ENCODE results near the gene FGF9. TPM values are rescaled to one million over a fixed set of nuclear protein-coding genes. Genes with fewer than 3 reads are reported as not detected.
A peak's percentile ranks its signal among the peaks of the same experiment; 100 is the strongest.

The FGF9 gene
- total RNA-seq, 1 experiment from 2014 or later, result 0.11 TPM

DNA sequence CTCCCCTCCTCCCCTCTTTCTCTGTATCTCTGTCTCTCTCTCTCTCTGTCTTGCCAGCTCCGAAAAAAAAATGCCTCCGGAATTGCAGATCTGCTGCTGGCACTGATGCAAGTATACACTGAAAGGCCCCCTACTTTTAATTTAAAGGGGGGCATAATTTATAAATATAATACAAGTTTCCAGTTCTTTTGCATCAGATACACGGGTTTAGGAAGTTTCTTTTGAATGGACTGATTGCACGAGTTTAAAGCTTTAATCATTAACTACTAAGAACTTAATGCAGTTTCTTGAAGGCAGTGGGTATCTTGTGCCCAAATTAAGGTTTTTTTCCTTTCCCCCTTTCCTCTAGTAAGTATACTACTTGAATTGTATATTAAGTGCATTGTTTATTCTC lies 1.4 kb downstream of the FGF9 start:
- Histone ChIP-seq H4K20me1 (ENCODE audit: insufficient read depth, low read depth, low read length) (no peaks in the 10 kb centered on the region), H3K27ac (ENCODE audit: low read length) (no peak overlapping the region), H2AFZ (ENCODE audit: low read length) (no peak overlapping the region), H3K27me3 (ENCODE audit: low read length) (no peaks in the 10 kb centered on the region), H3K9me3 (ENCODE audit: low read length) (no peaks in the 10 kb centered on the region), H3K9ac (ENCODE audit: low read length) (no peak overlapping the region), H3K79me2 (ENCODE audit: low read length) (no peaks in the 10 kb centered on the region), H3K9me2 (replicated peaks; ENCODE audit: insufficient read depth, low read length) (no peaks in the 10 kb centered on the region), H3K36me3 (ENCODE audit: insufficient read depth, low read length) (no peaks in the 10 kb centered on the region), H3K4me2 (ENCODE audit: low read depth, low read length, poor library complexity, severe bottlenecking) (peak overlapping the region; percentile 99), H3K4me1 (ENCODE audit: low read length) (peaks cover 70% of the 10 kb centered on the region), H3K4me3 (ENCODE audit: low read length) (no peak overlapping the region)
- DNase-seq, result no peak

DNA sequence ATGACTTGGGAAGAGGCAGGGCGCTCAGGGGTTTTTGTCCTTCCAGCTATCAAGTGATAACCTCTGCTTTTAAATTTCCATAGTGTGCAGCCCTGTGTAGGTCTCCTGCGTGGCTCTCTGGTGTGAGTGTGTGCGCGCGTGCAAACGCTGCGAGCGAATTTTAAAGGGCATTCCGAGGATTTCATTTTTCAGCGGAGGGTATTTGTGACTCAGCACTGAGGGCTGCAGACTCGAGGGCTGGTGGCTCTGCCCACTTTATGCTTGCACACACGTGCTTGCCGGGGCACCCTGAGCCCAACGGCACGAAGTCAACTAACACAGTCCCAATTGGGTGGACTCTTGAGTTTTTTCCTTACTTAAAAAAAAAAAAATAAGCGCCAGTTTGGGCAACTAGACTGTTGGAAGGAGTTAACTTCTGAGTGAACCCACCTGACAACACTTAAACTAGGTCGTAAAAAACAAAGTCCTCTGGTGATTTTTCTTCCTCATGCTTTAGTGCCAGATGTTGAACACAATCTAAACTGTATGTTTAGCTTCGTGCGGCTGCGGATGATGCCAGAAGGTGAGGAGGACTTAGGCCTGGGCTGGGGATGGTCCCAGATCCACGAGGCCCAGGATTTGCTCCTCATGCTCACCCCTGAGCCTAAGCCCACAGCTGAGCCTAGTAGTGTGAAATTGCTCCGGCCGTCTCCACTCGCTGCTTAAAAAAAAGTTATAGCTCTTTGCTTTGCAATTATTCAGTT lies 2.1 kb downstream of the FGF9 start:
- Histone ChIP-seq H3K9me3 (ENCODE audit: low read length) (no peaks in the 10 kb centered on the region), H3K4me2 (ENCODE audit: low read depth, low read length, poor library complexity, severe bottlenecking) (peak overlapping the region; percentile 99), H3K27ac (ENCODE audit: low read length) (no peak overlapping the region), H3K9me2 (replicated peaks; ENCODE audit: insufficient read depth, low read length) (no peaks in the 10 kb centered on the region), H3K36me3 (ENCODE audit: insufficient read depth, low read length) (no peaks in the 10 kb centered on the region), H3K9ac (ENCODE audit: low read length) (peak overlapping the region; percentile 45), H3K4me3 (ENCODE audit: low read length) (peak overlapping the region; percentile 73), H3K4me1 (ENCODE audit: low read length) (peaks cover 75% of the 10 kb centered on the region), H3K79me2 (ENCODE audit: low read length) (no peaks in the 10 kb centered on the region), H2AFZ (ENCODE audit: low read length) (0 out of 2 replicates have a peak overlapping the region, but pooled peaks have one; percentile 35), H3K27me3 (ENCODE audit: low read length) (no peaks in the 10 kb centered on the region), H4K20me1 (ENCODE audit: insufficient read depth, low read depth, low read length) (no peaks in the 10 kb centered on the region)
- no peak for DNase-seq

DNA sequence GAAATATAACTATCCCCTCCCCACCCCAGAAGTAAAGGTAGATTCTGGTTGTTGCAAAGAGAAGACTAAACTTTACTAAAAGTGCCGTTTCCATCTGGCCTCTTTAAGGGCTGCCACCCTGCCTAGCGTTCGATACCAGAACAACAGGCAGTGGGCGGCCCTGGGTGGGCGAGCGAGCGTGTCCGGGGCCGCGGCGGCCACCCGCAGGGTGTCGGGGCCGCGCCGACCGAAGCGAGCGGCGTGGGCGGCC lies 2.6 kb downstream of the FGF9 start:
- Histone ChIP-seq H2AFZ (ENCODE audit: low read length) (0 out of 2 replicates have a peak overlapping the region, but pooled peaks have one; percentile 35), H3K79me2 (ENCODE audit: low read length) (no peaks in the 10 kb centered on the region), H3K4me2 (ENCODE audit: low read depth, low read length, poor library complexity, severe bottlenecking) (peak overlapping the region; percentile 92), H3K36me3 (ENCODE audit: insufficient read depth, low read length) (no peaks in the 10 kb centered on the region), H3K9me2 (replicated peaks; ENCODE audit: insufficient read depth, low read length) (no peaks in the 10 kb centered on the region), H3K4me1 (ENCODE audit: low read length) (peaks cover 80% of the 10 kb centered on the region), H3K27me3 (ENCODE audit: low read length) (no peaks in the 10 kb centered on the region), H3K9ac (ENCODE audit: low read length) (peak overlapping the region; percentile 45), H3K9me3 (ENCODE audit: low read length) (no peaks in the 10 kb centered on the region), H3K27ac (ENCODE audit: low read length) (no peak overlapping the region), H3K4me3 (ENCODE audit: low read length) (peak overlapping the region; percentile 73), H4K20me1 (ENCODE audit: insufficient read depth, low read depth, low read length) (no peaks in the 10 kb centered on the region)
- peak; percentile 68 for DNase-seq

DNA sequence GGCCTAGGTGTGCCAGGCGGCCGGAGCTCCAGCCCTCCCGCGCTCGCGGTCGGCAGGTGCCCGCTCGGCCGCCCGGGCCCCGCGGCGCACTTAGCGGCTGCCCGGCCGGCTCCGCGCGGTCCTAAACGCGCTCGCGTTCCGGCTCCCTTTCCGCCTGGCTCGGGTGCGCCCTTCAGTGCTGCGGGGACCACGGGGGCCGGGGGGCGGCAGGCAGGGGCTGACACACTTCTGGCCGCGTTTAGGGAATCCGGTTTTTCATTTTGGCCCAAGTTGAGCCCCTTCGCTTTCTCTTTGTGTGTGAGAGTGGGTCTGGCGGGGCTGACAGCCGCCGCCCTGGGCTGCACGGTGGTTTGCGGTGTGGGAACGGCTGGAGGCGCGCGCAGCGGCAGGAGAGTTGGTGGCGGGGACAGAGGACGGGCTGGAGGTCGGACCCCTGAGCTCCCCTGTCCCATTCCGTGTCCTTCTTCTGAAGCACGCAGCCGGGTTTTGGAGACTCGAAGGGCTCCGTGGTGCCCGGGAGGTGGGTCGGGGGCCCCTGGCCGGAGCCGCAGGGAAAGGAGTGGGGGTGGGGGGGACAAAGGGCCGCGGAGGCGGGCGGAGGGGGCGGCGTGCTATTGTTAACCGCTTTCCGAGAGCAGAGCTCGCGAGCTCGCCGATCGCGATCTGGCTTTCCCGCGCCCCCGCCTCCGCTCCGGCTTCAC lies 3.1 kb downstream of the FGF9 start:
- no peaks in the 10 kb centered on the region for H3K27me3 ChIP-seq (ENCODE audit: low read length)
- no peaks in the 10 kb centered on the region for H3K9me2 ChIP-seq (replicated peaks; ENCODE audit: insufficient read depth, low read length)
- 0 out of 2 replicates have a peak overlapping the region, but pooled peaks have one; percentile 35 for H2AFZ ChIP-seq (ENCODE audit: low read length)
- H3K4me1 ChIP-seq (ENCODE audit: low read length), result peaks cover 77% of the 10 kb centered on the region
- no peaks in the 10 kb centered on the region for H4K20me1 ChIP-seq (ENCODE audit: insufficient read depth, low read depth, low read length)
- H3K9me3 ChIP-seq (ENCODE audit: low read length), result no peaks in the 10 kb centered on the region
- peak overlapping the region; percentile 73 for H3K4me3 ChIP-seq (ENCODE audit: low read length)
- peak; percentile 75 for DNase-seq
- no peaks in the 10 kb centered on the region for H3K79me2 ChIP-seq (ENCODE audit: low read length)
- H3K36me3 ChIP-seq (ENCODE audit: insufficient read depth, low read length), result no peaks in the 10 kb centered on the region
- no peak overlapping the region for H3K27ac ChIP-seq (ENCODE audit: low read length)
- peak overlapping the region; percentile 92 for H3K4me2 ChIP-seq (ENCODE audit: low read depth, low read length, poor library complexity, severe bottlenecking)
- H3K9ac ChIP-seq (ENCODE audit: low read length), result peak overlapping the region; percentile 45

DNA sequence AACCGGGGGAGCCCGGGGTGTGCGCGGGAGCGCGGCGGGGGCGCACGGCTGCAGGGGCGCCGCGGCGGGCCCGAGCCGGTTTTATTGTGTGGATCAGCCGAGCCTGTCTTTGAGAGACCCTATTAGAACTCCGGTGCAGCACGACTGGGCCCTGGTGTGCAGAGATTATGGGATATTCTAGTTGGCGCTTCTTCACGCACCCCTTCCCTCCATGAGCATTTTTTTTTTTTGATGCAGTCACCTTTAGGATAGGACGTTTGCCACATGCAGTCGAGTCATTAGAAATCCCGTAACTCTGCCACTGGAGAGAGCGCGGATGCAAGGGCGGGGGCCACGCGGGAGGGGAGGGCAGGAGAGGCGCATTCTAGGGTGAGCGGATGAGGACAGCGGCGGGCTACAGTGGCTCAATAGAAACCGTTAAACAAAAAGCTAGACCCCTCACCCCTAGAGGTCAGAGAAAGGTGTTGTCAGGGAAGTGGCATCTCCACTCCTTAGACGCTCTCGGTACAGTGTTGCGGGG lies 3.7 kb downstream of the FGF9 start:
- no peaks in the 10 kb centered on the region for H3K27me3 ChIP-seq (ENCODE audit: low read length)
- H4K20me1 ChIP-seq (ENCODE audit: insufficient read depth, low read depth, low read length), result no peaks in the 10 kb centered on the region
- H2AFZ ChIP-seq (ENCODE audit: low read length), result no peak overlapping the region
- peak overlapping the region; percentile 92 for H3K4me2 ChIP-seq (ENCODE audit: low read depth, low read length, poor library complexity, severe bottlenecking)
- H3K4me1 ChIP-seq (ENCODE audit: low read length), result peaks cover 71% of the 10 kb centered on the region
- H3K4me3 ChIP-seq (ENCODE audit: low read length), result peak overlapping the region; percentile 73
- H3K36me3 ChIP-seq (ENCODE audit: insufficient read depth, low read length), result no peaks in the 10 kb centered on the region
- DNase-seq, result no peak
- H3K27ac ChIP-seq (ENCODE audit: low read length), result no peak overlapping the region
- peak overlapping the region; percentile 45; the same call in 1 of the 2 replicates for H3K9ac ChIP-seq (ENCODE audit: low read length)
- H3K79me2 ChIP-seq (ENCODE audit: low read length), result no peaks in the 10 kb centered on the region
- no peaks in the 10 kb centered on the region for H3K9me3 ChIP-seq (ENCODE audit: low read length)
- no peaks in the 10 kb centered on the region for H3K9me2 ChIP-seq (replicated peaks; ENCODE audit: insufficient read depth, low read length)

DNA sequence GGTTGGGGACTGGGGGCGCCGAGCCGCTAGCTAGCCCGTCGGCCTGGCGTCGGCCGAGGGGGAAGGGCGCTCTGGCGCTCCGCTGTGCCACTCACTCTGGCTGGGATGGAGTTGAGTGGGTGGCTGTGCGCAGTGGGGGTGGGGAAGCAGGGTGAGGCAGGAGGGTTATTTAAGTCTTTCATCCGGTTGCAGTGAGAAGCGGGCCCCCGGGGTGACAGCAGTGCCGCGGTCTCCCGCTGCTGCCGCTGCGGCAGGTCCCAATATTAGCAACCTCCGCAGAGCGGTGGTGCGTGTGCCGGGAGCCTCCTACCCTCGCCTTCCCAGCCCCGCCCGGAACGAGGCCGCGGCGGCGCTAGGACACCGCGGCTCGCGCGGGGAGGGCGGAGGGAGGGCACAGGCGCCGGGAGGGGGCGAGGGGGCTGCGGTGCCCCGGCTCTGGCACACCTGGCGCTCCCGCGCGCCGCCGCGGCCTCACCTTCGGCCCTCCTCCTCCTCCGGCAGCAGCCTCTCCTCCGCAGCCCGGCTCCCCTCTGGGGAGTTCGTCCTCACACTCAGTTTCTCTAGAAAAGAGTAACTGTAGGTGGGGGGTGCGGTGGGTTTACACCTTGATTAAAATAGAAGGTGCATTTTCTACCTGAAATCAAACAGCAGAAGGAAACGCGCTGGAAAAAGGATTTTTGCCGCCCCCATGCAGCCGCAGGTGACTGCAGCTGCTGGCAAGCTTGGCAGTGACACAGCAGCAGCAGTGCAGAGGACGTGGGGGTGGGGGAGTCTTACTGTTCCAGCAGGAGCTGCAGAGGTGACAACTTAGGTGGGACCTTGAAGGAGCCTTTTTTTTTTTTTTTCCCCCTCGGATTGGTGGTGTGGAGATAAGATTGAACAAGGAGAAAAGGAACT lies 4.5 kb downstream of the FGF9 start:
- Histone ChIP-seq H3K27me3 (ENCODE audit: low read length) (no peaks in the 10 kb centered on the region), H3K9ac (ENCODE audit: low read length) (peak overlapping the region; percentile 40), H3K27ac (ENCODE audit: low read length) (no peak overlapping the region), H4K20me1 (ENCODE audit: insufficient read depth, low read depth, low read length) (no peaks in the 10 kb centered on the region), H2AFZ (ENCODE audit: low read length) (peak overlapping the region; percentile 55; the same call in 1 of the 2 replicates), H3K9me3 (ENCODE audit: low read length) (no peaks in the 10 kb centered on the region), H3K4me2 (ENCODE audit: low read depth, low read length, poor library complexity, severe bottlenecking) (peak overlapping the region; percentile 81), H3K4me3 (ENCODE audit: low read length) (peak overlapping the region; percentile 60), H3K36me3 (ENCODE audit: insufficient read depth, low read length) (no peaks in the 10 kb centered on the region), H3K4me1 (ENCODE audit: low read length) (peaks cover 64% of the 10 kb centered on the region), H3K9me2 (replicated peaks; ENCODE audit: insufficient read depth, low read length) (no peaks in the 10 kb centered on the region), H3K79me2 (ENCODE audit: low read length) (no peaks in the 10 kb centered on the region)
- DNase-seq, result peak; percentile 53

DNA sequence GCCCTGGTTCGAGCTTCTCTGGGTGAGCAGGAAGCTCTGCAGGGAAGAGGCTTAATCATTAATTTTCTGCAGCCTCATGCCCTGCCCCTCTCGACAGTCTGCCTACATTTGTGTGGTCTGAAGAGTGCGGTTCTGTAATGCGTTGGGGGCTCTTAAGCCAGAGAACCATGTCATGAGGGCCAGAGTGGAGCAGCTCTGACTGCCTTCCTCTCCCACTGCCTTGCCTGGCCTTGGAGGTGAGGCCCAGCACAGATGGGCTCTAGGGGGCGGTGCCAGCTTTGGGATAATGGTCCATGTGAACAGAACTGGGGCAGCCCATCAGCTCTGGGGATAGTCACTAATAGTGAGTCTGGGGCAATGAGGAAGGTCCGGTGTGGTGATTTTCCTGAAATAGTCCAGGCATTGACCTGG lies 5.7 kb downstream of the FGF9 start:
- Histone ChIP-seq H2AFZ (ENCODE audit: low read length) (no peak overlapping the region), H3K79me2 (ENCODE audit: low read length) (no peaks in the 10 kb centered on the region), H3K27ac (ENCODE audit: low read length) (no peak overlapping the region), H3K4me1 (ENCODE audit: low read length) (peaks cover 53% of the 10 kb centered on the region), H4K20me1 (ENCODE audit: insufficient read depth, low read depth, low read length) (no peaks in the 10 kb centered on the region), H3K9me3 (ENCODE audit: low read length) (no peaks in the 10 kb centered on the region), H3K9ac (ENCODE audit: low read length) (no peak overlapping the region), H3K4me3 (ENCODE audit: low read length) (no peak overlapping the region), H3K27me3 (ENCODE audit: low read length) (no peaks in the 10 kb centered on the region), H3K36me3 (ENCODE audit: insufficient read depth, low read length) (no peaks in the 10 kb centered on the region), H3K9me2 (replicated peaks; ENCODE audit: insufficient read depth, low read length) (no peaks in the 10 kb centered on the region), H3K4me2 (ENCODE audit: low read depth, low read length, poor library complexity, severe bottlenecking) (no peak overlapping the region)
- DNase-seq, result peak; percentile 64

Data from Karpas-422 (cell line).